HG03460 (cell line): Measurements from ENCODE around the gene FAM120B.
"Not testable (repeated sequence)": the region's sequence is repeated elsewhere in the genome, so short reads cannot be mapped to it uniquely, and the experiment has no call there.

Source experiments
- ATAC-seq: cut with Tn5 transposase; IDR thresholded peaks from one replicate; pipeline ENCODE4 v1.9.1; 2021; ENCODE audit not compliant: unreplicated experiment

Gene FAM120B

DNA sequence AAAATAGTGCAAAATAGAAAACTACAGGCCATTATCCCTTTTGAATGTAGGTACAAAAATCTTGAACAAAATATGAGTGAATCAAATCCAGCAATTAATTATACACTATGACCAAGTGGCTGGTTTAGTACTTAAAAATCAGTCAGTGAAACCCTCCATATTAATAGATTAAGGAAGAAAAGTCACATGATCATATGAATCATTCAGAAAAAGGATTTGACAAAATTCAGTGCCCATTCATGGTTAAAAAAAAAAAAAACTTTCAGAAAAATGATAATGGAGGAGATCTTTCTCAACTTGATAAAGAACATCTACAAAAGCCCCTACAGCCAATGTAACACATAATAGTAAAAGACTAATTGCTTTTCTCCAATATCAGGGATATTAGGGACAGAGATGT is 75.0 kb downstream of the FAM120B start:
- ATAC-seq: no peak

DNA sequence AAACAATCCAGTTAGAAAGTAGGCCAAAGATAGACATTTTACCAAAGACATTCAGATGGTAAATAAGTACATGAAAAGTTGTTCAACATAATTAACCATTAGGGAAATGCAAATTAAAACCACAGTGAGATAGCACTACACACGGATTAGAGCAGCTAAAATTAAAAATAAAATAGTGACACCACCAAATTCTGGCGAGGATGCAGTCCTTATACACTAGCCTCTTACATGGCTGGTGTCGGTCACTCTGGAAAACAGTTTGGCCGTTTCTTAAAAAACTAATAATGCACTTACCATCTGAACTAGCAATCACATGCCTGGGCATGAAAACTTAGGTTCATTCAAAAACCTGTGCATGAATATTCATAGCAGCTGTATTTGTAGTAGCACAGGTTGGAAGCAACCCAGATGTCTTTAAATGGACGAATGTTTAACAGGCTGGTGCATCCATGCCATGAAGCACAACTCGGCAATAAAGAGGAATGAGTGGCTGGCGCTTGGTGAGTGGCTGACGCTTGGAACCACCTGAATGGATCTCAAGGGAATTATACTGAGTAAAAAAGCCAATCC is 77.0 kb downstream of the FAM120B start:
- no peak for ATAC-seq

DNA sequence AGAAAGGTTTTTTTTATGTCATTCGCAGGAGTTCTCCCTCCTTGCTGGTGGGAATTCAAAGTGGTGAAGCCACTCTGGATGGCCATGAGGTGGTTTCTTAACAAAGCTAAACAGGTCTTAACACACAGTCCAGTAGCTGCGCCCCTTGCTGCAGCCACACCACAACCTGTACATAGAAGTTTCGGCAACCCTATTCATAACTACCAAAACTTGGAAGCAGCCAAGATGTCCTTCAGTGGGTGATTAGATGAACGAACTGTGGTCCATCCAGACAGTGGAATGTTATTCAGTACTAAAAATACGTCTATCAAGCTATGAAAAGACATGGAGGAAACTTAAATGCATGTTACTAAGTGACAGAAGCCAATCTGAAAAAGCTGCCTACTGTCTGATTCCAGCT is 78.9 kb downstream of the FAM120B start:
- ATAC-seq: no peak

DNA sequence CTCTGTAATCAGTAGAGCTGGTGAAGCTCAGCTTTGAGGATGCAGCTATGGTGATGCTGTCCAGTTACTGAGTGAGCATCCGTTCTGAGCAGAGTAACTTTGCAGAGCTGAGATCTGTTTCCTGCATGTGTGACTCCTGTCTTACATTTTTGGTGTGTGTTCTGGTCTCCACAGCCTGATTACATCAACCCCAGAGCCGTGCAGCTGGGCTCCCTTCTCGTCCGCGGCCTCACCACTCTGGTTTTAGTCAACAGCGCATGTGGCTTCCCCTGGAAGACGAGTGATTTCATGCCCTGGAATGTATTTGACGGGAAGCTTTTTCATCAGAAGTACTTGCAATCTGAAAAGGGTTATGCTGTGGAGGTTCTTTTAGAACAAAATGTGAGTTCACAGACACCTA is 81.6 kb downstream of the FAM120B start:
- no peak for ATAC-seq

DNA sequence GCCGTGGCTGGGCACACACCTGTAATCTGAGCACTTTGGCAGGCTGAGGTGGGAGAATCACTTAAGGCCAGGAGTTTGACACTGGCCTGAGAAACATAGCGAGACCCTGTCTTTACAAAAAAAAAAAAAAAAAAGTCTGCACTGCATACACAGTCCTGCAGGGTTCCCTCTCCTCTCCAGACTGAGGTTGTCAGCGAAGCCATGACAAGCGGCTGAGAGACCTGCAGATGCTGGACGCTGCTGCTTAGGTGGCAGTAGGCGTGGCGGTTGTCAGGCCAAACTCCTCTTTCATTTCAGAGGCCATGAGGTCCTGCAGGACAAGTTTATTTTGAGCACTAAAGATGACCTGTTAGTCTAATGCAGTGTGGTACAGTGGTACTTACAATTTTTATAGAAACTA is 86.5 kb downstream of the FAM120B start:
- ATAC-seq: no peak

DNA sequence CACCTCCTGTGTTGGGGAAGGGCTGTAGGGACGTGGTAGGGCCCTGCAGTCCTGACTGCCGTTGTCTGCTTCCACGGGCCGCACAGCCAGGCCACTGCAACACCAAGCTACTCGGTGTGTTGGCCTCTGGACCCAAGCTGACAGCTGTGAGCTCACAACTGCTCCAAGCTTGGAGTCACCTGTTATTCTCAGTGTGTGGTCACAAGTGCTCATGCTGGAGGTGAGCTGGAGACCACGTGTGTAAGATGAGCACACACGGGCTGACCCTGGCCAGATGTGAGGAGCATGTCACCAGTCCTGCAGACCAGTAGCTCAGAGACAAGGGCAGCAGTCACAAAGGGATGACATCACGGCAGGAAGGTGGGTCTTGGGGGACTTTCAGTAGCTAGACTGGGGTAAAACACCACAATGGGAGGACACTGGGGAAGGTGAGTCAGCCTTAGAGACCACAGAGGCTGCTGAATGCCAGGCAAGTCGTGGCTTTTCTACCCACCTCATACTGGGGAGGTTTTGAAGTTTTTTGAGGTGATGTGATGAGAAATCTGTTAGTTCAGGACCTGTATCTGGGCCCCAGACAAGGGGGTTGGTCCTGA is 87.3 kb downstream of the FAM120B start:
- ATAC-seq: no peak

DNA sequence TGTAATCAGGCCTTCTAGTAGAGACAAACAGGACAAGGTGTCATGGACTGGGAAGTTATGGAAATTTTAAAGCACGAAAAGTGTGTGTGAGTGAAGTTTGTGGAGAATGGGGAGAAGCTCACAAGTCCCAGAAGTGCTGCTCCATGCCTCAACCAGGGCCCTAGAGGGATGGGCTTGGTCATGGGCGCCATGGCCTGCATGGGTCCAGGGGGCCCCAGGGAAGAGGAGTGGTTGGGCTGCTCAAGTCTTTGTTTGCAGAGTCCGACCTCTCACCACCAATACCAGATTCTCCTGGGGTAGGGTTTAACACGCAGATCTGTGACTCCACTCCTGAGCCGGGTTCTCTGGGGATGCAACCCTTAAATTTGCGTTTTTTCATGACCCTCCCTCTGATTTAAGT is 88.4 kb downstream of the FAM120B start:
- no peak for ATAC-seq

DNA sequence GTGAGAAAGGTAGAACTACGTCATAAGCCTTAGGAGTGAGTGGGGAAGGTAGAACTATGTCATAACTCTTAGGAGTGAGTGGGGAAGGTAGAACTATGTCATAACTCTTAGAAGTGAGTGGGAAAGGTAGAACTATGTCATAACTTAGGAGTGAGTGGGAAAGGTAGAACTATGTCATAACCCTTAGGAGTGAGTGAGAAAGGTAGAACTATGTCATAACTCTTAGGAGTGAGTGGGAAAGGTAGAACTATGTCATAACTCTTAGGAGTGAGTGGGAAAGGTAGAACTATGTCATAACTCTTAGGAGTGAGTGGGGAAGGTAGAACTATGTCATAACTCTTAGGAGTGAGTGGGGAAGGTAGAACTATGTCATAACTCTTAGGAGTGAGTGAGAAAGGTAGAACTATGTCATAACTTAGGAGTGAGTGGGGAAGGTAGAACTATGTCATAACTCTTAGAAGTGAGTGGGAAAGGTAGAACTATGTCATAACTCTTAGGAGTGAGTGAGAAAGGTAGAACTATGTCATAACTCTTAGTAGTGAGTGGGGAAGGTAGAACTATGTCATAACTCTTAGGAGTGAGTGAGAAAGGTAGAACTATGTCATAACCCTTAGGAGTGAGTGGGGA is 92.3 kb downstream of the FAM120B start:
- not testable (repeated sequence) for ATAC-seq

DNA sequence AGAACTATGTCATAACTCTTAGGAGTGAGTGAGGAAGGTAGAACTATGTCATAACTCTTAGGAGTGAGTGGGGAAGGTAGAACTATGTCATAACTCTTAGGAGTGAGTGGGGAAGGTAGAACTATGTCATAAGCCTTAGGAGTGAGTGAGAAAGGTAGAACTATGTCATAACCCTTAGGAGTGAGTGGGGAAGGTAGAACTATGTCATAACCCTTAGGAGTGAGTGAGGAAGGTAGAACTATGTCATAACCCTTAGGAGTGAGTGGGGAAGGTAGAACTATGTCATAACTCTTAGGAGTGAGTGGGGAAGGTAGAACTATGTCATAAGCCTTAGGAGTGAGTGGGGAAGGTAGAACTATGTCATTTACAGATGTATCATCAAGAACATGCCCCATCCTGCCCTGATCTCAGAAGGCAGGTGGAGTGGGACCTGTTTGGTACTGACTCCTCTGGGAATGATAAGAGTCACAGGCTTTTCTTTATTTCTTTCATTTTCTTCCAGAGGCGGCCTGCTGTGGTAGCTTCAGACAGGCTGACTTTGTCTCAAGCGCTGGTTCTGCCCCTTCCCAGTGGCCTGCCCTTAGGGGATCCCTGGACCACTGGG is 93.5 kb downstream of the FAM120B start:
- not testable (repeated sequence) for ATAC-seq

DNA sequence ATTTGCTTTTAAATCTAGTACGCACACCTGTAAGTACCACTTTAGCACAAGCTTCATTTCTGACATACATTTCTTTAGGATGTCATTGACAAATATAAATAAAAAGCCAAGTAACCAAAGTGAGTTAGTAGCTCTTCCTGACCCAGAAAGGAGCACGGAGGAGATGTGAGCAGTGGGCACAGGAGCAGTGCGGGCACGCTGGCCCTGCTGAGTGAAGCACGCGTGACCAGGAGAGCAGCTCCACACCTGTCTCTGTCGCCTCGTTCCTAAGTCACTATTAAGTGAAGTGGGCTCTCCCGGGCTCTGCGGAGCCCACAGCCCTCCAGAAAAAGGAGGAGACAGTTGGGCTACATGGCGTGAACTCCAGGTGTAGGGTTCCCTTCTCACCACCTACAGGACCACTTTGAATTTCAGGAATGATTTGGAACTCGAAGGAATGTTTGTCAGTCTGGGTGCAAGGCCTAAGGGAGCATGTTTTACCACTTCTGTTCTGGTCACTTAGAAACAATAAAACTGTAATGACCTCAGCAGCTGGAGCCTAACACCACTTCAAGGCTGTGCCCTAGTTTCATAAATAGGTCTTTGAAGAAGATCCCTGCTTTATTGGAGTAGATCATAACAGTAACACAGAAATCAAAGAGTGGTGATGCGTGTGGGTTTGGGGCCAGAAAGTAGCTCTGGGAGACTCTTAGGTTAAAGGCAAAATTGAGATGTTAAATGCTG is 95.9 kb downstream of the FAM120B start:
- no peak for ATAC-seq

DNA sequence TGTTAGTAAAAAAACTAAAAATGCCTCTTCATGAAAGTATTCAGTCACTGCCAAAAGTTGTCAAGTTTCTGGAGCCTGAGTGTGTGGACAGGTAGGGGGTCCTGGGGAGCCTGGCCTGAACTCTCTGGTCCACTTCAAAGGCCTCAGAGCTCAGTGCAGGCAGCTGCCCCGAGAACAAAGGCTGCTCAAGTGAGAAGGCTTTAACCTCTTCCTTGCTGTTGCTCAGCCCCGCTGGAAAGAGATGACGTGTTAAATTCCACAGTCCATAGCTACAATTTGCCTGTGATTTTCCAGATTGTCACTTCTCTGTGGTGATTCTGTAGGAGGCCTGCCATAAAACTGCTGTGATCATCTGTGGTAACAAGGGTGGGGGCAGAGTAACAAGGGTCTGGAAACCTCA is 96.9 kb downstream of the FAM120B start:
- no peak for ATAC-seq

DNA sequence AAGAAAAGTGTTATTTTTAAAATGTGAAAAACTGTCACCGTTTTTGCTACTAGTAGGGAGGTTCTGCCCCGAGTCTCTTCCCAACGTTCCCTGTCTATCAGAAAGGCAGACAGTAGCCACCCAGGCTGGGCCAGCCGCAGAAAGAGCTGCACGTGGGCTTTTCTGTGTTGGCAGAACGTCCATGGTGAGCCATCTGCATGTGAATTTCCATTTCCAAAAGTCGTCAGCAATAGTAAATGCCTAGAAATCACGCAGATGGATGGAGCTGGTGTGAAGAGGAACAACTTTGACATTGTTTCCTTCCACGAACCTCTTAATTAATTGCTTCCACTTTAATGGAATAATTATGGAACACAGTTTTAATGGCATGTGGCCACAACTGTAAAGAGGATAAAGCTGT is 97.5 kb downstream of the FAM120B start:
- no peak for ATAC-seq

DNA sequence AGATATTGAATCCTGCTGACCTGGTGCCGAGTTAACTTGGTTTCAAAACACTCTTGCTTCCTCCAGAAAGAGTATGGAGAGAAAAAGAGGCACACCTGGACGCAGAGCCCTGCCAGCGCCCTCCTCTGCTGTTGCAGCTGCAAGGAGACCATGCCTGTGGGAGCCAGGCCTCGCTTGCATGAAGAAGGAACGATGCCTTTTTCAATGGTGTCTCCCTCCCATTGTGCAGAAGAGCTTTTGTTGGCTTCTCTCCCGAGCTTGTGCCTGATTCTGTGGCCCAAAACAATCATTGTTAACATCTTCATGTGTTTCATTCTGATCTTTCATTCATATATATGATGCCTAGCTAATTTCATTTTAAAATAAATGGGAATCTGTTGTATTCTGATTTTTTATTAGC is 98.1 kb downstream of the FAM120B start:
- no peak for ATAC-seq

DNA sequence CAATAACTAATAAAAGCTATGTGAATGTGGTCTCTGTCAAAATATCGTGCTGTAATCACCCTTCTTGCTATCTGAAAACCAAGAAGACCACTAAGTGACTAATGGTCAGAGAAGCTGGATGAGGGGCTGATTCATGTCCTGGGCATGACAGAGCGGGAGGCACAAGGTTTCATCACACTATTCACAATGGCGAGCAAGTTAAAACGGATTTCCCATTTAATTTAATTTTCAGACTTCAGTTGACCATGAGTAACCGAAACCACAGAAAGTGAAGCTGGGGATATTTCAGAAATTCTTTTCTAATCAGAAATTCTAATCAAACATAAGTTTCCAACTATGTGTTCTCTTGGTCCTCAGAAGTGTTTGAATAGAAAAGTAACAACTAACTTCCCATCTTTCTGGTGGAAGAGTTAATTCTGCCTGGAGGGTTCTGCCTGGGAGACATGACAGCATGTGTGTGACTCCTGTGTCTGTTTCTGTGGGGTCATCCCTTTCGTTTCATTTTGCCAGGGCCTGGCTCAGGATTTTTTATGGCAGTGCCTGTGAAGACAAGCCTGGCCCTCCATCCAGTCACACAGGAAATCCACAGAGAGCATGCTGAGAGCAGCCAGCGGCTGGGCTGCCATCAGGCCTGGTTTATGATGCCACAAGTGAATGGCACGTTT is 98.9 kb downstream of the FAM120B start:
- ATAC-seq: no peak

DNA sequence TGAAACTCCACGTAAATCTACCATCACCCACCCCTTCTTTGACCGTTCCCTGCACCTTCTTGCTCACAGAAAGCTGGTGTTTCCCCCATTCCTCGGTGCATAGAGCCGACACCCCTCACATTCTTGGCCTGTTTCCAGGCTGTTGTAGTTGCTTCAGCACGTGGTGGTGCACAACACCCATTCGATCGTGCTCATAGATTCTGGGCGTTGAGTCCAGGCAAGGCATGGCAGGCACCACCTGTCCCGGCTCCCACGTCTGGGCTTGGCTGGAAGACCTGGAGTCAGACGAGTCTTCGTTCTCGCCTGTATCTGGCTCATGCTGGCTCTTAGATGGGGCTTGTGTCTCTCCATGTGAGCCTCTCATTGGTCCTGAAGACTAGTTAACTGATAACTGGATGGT is 100.6 kb downstream of the FAM120B start:
- no peak for ATAC-seq

DNA sequence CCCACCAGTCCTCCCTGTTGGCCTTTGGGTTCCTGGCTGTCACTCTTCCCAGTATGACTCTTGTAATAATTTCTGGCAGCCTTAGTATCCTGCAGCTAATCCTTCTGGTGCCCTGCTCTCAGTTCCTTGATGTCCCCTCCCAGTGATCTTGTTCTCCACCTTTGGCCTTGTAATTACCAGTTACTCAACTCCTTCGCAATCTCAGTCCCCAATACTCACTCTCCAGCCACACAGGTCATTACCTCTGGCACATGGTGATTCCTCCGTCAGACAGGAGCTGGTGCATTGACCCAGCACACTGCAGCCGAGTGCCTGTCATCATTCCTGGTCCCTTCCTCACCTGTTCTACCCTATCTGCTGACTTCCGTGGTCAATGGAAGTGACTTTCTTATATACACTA is 101.4 kb downstream of the FAM120B start:
- ATAC-seq: no peak

DNA sequence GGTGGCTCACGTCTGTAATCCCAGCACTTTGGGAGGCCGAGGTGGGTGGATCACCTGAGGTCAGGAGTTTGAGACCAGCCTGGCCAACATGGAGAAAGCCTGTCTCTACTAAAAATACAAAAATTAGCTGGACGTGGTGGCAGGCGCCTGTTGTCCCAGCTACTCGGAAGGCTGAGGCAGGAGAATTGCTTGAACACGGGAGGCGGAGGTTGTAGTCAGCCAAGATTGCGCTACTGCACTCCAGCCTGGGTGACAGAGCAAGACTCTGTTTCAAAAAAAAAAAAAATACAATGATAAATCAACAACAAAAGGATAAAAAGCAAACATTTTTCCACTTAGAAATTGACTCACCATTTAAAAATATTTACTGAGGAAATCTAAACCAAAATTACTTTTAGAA is 103.2 kb downstream of the FAM120B start:
- ATAC-seq: not testable (repeated sequence)

DNA sequence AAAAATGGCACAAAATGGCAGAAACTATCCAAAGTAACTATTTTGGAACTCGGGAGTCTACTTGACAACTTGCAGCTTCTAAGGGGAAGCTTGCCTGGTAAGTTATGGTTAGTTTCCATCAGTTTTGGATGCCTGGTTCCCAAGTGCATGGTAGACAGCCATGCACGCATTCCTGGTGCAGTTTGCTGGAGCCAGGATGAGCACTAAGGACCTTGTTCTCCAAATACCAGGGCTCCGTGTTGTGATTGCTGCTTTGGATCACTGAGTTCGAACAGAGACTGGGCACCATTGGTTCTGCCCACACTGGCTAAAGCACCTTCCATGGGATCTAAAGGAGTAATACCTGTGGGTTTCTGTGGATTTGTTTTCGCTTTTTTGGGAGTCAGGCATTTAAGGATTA is 103.7 kb downstream of the FAM120B start:
- no peak for ATAC-seq

DNA sequence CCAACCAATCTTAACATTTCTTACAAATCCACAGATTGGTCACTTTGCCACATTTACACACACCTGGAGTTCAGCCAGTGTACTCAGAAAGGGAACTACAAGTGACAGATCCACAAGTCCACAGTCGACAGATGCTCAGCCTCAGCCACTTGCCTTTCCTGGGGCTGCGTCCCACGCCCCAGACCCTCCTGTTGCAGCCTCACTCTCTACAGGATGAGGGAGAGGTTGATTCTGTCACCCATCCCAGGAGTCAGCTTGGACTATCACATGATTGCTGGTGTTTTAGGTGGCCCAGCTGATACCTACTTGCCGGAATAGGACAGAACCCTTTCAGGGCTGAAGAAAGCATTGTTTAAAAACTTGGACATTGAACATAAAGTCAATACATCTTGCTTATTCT is 108.8 kb downstream of the FAM120B start:
- no peak for ATAC-seq

DNA sequence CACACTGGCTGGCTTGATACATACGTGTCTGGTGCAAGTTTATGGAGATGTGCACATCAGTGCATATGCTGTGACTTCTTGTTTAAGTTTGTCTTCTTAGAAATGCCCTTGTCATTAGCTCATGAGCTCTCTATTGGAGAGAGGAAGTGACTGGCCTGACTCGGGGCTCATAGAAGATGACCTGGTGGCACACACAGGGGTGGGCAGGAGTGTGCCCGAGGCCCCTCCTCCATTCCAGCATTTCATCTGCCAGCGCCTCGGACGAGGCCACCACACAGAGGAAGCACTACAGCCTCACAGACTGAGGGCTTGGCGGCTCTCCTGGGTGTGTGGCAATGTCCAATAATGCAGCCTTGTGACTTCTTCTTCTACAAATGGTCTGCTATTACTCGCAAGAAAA is 109.7 kb downstream of the FAM120B start:
- no peak for ATAC-seq

DNA sequence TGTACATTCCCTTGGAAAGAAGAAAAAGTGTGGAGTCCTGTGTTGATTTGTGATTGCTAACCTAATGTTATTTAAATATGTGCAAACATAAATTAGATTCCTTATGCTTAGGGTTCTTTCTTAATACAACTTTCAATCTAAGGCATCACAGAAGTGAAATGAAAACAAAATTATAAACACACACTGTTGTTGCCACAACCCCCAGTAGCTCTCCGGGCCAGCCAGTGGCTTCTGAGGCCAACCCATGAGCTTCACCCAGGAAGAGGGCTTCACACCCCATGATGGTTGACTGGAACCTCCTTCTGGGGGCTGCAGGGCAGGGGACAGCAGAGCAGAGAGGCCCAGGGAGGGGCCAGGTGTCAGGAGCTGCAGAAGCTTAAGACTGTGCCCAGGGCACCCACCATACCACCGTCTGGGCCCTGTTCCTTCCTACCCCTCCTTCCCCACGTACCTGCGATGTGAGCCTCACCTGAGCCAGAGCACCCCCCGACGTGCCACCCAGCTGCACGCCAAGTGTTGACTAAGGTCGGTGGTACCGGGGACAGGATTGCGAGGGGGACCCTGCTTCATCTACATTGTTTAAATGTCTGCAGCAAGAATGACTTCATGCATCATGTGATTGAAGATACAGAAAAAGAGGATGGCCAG is 110.5 kb downstream of the FAM120B start:
- no peak for ATAC-seq
